ENCODE data around the gene TRPM7.
"Not testable (repeated sequence)": the region's sequence is repeated elsewhere in the genome, so short reads cannot be mapped to it uniquely, and the experiment has no call there.

TRPM7 gene

GRCh38 chr15:50613600-50613999 lies 73.0 kb downstream of the TRPM7 start:
- H3K27ac ChIP-seq (ENCODE audit: poor library complexity, severe bottlenecking) = no peak overlapping the region
- ATAC-seq (ENCODE audit: low read depth) (no peak), DNase-seq (ENCODE audit: low spot score) (no peak)
- no peak overlapping the region for H3K4me3 ChIP-seq (ENCODE audit: severe bottlenecking)
- H3K9me3 ChIP-seq (ENCODE audit: severe bottlenecking) = no peaks in the 10 kb centered on the region
- TF ChIP-seq, protein P1, sequence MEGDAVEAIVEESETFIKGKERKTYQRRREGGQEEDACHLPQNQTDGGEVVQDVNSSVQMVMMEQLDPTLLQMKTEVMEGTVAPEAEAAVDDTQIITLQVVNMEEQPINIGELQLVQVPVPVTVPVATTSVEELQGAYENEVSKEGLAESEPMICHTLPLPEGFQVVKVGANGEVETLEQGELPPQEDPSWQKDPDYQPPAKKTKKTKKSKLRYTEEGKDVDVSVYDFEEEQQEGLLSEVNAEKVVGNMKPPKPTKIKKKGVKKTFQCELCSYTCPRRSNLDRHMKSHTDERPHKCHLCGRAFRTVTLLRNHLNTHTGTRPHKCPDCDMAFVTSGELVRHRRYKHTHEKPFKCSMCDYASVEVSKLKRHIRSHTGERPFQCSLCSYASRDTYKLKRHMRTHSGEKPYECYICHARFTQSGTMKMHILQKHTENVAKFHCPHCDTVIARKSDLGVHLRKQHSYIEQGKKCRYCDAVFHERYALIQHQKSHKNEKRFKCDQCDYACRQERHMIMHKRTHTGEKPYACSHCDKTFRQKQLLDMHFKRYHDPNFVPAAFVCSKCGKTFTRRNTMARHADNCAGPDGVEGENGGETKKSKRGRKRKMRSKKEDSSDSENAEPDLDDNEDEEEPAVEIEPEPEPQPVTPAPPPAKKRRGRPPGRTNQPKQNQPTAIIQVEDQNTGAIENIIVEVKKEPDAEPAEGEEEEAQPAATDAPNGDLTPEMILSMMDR (IDR thresholded peaks at IDR 0.05; ENCODE audit: poor library complexity, severe bottlenecking) = no peak
- peaks cover 91% of the 10 kb centered on the region for H3K36me3 ChIP-seq (ENCODE audit: low read depth)
- no peaks in the 10 kb centered on the region for H3K27me3 ChIP-seq (ENCODE audit: insufficient read depth, poor library complexity, severe bottlenecking)
- no peaks in the 10 kb centered on the region for H3K4me1 ChIP-seq (ENCODE audit: insufficient read depth, poor library complexity, severe bottlenecking)

DNA sequence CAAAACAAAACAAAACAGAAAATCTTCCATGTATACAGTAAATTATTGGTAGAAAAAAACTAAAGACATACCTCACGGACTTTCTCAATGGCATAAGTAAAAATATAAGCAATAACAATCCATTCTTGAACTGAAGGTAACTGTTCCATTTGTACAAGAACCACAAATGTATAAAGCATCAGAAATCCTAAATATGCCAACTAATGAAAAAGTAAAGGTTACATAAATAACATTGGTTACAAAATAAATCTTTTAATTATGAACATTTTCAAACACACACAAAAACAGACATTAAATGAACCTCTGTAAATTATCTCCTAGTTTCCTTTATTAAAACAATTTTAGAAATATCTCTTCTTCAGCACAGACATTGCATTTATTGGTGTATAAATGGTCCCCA lies 79.5 kb downstream of the TRPM7 start:
- Histone ChIP-seq H3K4me3 (ENCODE audit: severe bottlenecking) (no peak overlapping the region), H3K27me3 (ENCODE audit: insufficient read depth, poor library complexity, severe bottlenecking) (no peaks in the 10 kb centered on the region), H3K4me1 (ENCODE audit: insufficient read depth, poor library complexity, severe bottlenecking) (no peaks in the 10 kb centered on the region), H3K27ac (ENCODE audit: poor library complexity, severe bottlenecking) (no peak overlapping the region), H3K9me3 (ENCODE audit: severe bottlenecking) (no peaks in the 10 kb centered on the region), H3K36me3 (ENCODE audit: low read depth) (peaks cover 97% of the 10 kb centered on the region)
- TF ChIP-seq, protein P1 (IDR thresholded peaks at IDR 0.05; ENCODE audit: poor library complexity, severe bottlenecking) = no peak
- DNase-seq (ENCODE audit: low spot score) (no peak), ATAC-seq (ENCODE audit: low read depth) (no peak)

DNA sequence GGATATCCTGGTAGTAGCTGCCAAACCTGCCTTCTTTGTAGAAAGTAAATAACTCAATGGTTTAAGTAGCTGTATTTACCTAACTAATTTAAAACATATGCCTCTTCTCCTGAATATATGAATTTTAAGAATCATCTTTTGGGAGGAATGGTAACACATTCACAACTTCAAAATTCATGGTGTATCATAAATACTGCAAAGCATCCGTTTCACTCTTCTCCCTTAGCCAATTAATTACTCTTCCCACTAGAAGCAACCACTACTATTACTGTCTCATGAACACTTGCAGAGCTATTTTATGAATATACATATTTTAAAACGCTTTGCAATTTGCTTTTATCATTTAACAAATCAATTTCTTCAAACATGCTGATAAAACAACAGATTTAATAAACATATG lies 81.1 kb downstream of the TRPM7 start:
- TF ChIP-seq, protein P1 (IDR thresholded peaks at IDR 0.05; ENCODE audit: poor library complexity, severe bottlenecking) = no peak
- Histone ChIP-seq H3K9me3 (ENCODE audit: severe bottlenecking) (no peaks in the 10 kb centered on the region), H3K27me3 (ENCODE audit: insufficient read depth, poor library complexity, severe bottlenecking) (no peaks in the 10 kb centered on the region), H3K4me1 (ENCODE audit: insufficient read depth, poor library complexity, severe bottlenecking) (no peaks in the 10 kb centered on the region), H3K36me3 (ENCODE audit: low read depth) (peaks cover 97% of the 10 kb centered on the region), H3K27ac (ENCODE audit: poor library complexity, severe bottlenecking) (no peak overlapping the region), H3K4me3 (ENCODE audit: severe bottlenecking) (no peak overlapping the region)
- no peak for ATAC-seq (ENCODE audit: low read depth)
- no peak for DNase-seq (ENCODE audit: low spot score)

- peaks cover 97% of the 10 kb centered on the region for H3K36me3 ChIP-seq (ENCODE audit: low read depth)
- H3K27me3 ChIP-seq (ENCODE audit: insufficient read depth, poor library complexity, severe bottlenecking) = not testable (repeated sequence)
Measured at GRCh38 chr15:50602028-50602427, 84.6 kb downstream of the TRPM7 start.

DNA sequence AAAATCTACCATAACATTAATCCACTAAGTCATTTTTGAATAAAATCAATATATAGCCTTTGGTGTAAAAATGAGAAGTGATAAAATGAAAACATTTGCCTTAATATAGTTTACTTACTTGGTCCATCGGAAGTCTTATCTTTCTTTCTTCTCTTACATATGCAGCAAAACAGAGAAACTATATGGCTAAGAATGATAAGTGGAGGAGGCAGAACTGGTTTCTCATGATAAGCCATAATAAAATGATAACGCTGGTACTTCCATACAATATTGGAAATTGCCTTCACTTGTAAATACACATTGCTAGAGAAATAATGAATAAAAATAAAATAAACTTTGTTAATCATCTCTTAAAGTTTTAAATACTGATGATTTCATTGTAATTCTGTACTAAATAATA lies 92.3 kb downstream of the TRPM7 start:
- no peaks in the 10 kb centered on the region for H3K9me3 ChIP-seq (ENCODE audit: severe bottlenecking)
- H3K36me3 ChIP-seq (ENCODE audit: low read depth) = peaks cover 99% of the 10 kb centered on the region
- ATAC-seq (ENCODE audit: low read depth) (no peak), DNase-seq (ENCODE audit: low spot score) (no peak)
- H3K27me3 ChIP-seq (ENCODE audit: insufficient read depth, poor library complexity, severe bottlenecking) = no peaks in the 10 kb centered on the region
- no peak overlapping the region for H3K27ac ChIP-seq (ENCODE audit: poor library complexity, severe bottlenecking)
- H3K4me1 ChIP-seq (ENCODE audit: insufficient read depth, poor library complexity, severe bottlenecking) = no peaks in the 10 kb centered on the region
- TF ChIP-seq, protein P1 (IDR thresholded peaks at IDR 0.05; ENCODE audit: poor library complexity, severe bottlenecking) = no peak
- no peak overlapping the region for H3K4me3 ChIP-seq (ENCODE audit: severe bottlenecking)

More at GRCh38 chr15:50602028-50602427, 84.6 kb downstream of the TRPM7 start:
- not testable (repeated sequence) for H3K27ac ChIP-seq (ENCODE audit: poor library complexity, severe bottlenecking); H3K9me3 ChIP-seq (ENCODE audit: severe bottlenecking); H3K4me1 ChIP-seq (ENCODE audit: insufficient read depth, poor library complexity, severe bottlenecking); ATAC-seq (ENCODE audit: low read depth); DNase-seq (ENCODE audit: low spot score); H3K4me3 ChIP-seq (ENCODE audit: severe bottlenecking)
